HL-60 (cell line): Measurements from ENCODE around the gene LENEP.

ENCODE experiments used
- DNase-seq, 2 experiments: peaks; one replicate each; pipeline ENCODE4 v3.0.0-alpha.2; 2010 to 2020; ENCODE audit warnings: low read depth in 1 of 2, low spot score in 1 of 2
- H3K27ac ChIP-seq: fragments of 250-450 bp; sonication (Bioruptor Pico); replicated peaks from 2 replicates; pipeline ENCODE4 v1.5.1; 2020; ENCODE audit warnings: mild to moderate bottlenecking, moderate library complexity
- H3K27me3 ChIP-seq: fragments of 250-450 bp; sonication (Bioruptor Pico); 2 replicates; pipeline ENCODE4 v1.5.1; 2021; ENCODE audit warnings: mild to moderate bottlenecking, moderate library complexity; ENCODE audit not compliant: insufficient read depth, poor library complexity, severe bottlenecking
- H3K4me3 ChIP-seq: replicated peaks from 2 replicates; pipeline ENCODE4 v1.5.1; 2011; ENCODE audit warnings: mild to moderate bottlenecking, control low read depth, low read length; ENCODE audit not compliant: insufficient read depth
- GABPA ChIP-seq: IDR thresholded peaks from 2 replicates; pipeline ENCODE4 v1.6.1; 2012; ENCODE audit warnings: low read depth
- POLR2AphosphoS5 ChIP-seq: IDR thresholded peaks from 2 replicates; pipeline ENCODE4 v1.6.1; 2012; ENCODE audit warnings: low read depth
- SPI1 ChIP-seq: IDR thresholded peaks from 2 replicates; pipeline ENCODE4 v1.6.1; 2012; ENCODE audit warnings: low read depth, mild to moderate bottlenecking, borderline replicate concordance
- TF ChIP-seq, protein P1 (sequence below): IDR thresholded peaks from one replicate; pipeline ENCODE4 v1.5.1; 2011; ENCODE audit warnings: low read length, control low read depth, inconsistent platforms; ENCODE audit not compliant: insufficient read depth
- TF ChIP-seq, protein P2 (sequence below): IDR thresholded peaks from 2 replicates; pipeline ENCODE4 v1.6.1; 2012; ENCODE audit warnings: low read depth; ENCODE audit not compliant: insufficient replicate concordance

Gene LENEP

DNA sequence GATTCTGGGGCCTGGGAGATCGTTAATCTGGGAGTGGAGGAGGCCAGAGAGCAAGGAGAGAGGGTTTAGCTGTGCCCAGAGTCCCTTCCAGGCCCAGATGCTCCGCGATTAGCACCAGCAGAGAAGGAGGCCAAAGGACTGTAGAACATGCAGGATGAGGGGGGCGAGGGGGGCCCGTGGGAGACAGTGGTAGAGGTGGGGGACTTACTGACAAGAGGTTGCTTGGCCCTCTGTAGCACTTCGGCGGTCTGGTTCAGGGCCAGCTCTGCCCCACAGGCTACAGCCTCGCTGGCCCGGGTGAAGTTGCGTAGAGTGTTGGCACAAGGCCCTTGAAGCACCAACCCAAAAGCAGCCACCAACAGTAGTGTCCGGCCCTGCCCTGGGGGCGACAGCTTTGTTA is 39.5 kb downstream of the LENEP start:
- no peaks in the 10 kb centered on the region for H3K27me3 ChIP-seq
- TF ChIP-seq POLR2AphosphoS5 = no peak
- no peak for TF ChIP-seq SPI1
- TF ChIP-seq, protein P1, sequence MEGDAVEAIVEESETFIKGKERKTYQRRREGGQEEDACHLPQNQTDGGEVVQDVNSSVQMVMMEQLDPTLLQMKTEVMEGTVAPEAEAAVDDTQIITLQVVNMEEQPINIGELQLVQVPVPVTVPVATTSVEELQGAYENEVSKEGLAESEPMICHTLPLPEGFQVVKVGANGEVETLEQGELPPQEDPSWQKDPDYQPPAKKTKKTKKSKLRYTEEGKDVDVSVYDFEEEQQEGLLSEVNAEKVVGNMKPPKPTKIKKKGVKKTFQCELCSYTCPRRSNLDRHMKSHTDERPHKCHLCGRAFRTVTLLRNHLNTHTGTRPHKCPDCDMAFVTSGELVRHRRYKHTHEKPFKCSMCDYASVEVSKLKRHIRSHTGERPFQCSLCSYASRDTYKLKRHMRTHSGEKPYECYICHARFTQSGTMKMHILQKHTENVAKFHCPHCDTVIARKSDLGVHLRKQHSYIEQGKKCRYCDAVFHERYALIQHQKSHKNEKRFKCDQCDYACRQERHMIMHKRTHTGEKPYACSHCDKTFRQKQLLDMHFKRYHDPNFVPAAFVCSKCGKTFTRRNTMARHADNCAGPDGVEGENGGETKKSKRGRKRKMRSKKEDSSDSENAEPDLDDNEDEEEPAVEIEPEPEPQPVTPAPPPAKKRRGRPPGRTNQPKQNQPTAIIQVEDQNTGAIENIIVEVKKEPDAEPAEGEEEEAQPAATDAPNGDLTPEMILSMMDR = no peak
- no peak overlapping the region for H3K4me3 ChIP-seq
- no peak overlapping the region for H3K27ac ChIP-seq
- no peak for DNase-seq

DNA sequence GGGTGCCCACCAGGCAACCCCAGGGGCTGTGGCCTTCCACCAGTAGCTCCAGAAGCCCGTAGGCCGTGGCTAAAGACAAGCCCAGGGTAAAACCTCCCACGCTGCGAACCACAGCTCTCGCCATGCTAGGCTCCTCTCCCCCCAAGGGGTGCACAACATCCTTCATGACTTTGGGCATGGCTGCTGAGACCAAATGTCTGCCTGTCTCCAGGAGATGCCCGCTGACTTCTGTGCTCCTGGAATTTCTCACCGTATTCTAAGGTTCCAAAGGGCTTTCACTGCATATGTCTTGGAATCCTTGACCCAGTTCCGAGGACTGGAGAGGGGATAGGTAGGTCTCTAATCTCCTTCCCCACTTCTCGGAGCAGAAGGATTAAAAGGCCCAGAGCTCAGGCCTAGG is 40.1 kb downstream of the LENEP start, which contains the start of the genes DCST1 and DCST2:
DCST1 (plus strand) TSS at position 301 of the 400 bp plus-strand sequence. CDS start 213 bp downstream, outside the sequence.
DCST2 (minus strand) TSS at position 258 of the 400 bp plus-strand sequence; CDS start at position 178, 80 bp downstream.
- TF ChIP-seq, protein P2, sequence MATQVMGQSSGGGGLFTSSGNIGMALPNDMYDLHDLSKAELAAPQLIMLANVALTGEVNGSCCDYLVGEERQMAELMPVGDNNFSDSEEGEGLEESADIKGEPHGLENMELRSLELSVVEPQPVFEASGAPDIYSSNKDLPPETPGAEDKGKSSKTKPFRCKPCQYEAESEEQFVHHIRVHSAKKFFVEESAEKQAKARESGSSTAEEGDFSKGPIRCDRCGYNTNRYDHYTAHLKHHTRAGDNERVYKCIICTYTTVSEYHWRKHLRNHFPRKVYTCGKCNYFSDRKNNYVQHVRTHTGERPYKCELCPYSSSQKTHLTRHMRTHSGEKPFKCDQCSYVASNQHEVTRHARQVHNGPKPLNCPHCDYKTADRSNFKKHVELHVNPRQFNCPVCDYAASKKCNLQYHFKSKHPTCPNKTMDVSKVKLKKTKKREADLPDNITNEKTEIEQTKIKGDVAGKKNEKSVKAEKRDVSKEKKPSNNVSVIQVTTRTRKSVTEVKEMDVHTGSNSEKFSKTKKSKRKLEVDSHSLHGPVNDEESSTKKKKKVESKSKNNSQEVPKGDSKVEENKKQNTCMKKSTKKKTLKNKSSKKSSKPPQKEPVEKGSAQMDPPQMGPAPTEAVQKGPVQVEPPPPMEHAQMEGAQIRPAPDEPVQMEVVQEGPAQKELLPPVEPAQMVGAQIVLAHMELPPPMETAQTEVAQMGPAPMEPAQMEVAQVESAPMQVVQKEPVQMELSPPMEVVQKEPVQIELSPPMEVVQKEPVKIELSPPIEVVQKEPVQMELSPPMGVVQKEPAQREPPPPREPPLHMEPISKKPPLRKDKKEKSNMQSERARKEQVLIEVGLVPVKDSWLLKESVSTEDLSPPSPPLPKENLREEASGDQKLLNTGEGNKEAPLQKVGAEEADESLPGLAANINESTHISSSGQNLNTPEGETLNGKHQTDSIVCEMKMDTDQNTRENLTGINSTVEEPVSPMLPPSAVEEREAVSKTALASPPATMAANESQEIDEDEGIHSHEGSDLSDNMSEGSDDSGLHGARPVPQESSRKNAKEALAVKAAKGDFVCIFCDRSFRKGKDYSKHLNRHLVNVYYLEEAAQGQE = no peak
- H3K27me3 ChIP-seq = no peaks in the 10 kb centered on the region
- no peak within 1 kb of the TSS for H3K27ac ChIP-seq
- H3K4me3 ChIP-seq = no peak within 1 kb of the TSS
- no peak for DNase-seq

DNA sequence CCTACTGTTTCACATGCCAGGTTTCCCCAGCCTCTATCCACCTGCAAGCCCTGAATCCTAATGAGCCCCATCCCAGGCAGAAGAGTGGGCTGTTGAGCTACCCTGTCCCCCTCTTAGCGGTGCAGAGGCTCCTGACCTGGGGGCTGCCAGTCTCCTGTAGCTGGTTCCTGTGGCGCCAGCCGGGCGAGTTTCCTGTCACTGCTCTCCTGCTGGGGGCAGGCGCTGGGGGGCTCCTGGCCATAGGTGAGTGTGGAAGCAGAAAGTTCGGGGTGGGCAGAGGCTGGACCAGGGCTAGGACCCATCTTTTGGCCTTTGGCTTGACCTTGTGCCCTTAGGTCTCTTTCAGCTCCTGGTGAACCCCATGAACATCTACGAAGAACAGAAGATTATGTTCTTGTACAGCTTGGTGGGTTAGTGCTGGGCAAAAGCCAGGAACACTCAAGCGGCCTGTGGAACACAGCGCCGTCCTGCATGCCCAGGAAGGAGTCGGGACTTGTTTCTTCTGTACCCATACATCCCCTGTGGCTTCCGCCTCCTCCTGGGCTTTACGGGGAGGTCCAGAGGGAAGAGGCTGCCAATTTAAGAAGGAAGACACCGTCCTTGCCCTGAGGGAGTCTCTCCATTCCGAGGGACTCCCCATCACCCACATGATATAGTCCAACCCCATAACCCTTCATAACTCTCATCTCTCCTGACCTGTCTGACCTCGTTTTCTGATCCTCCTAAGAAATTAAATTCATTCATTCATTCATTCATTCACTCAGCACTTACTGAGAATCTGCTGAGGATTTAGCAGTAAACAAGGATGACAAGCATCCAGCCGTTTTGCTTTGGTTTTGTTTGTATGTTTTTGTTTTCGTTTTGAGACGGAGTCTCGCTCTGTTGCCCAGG is 41.2 kb downstream of the LENEP start:
- Histone ChIP-seq H3K27me3 (no peaks in the 10 kb centered on the region), H3K4me3 (no peak overlapping the region), H3K27ac (no peak overlapping the region)
- DNase-seq = no peak
- TF ChIP-seq SPI1 (no peak), POLR2AphosphoS5 (no peak), GABPA (no peak)
- TF ChIP-seq, protein P1 = no peak
- TF ChIP-seq, protein P2 = no peak

DNA sequence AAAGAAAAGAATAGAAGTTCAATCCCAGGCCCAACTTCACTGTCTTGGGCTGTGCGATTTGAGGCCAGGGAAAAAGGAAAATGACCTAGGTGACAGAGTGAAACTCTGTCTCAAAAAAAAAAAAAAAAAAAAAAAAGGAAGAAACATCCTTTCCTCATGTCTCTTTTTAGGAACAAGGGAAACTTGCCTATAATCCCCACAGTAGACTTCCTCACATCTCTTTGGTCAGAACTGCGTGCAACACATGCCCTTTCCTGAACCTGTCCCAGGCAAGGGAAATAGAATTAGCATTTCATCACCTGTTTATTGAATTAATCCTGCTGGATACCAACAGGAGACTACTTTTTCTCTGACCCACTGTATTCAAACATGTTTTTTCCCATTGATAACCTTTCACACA is 42.5 kb downstream of the LENEP start:
- no peaks in the 10 kb centered on the region for H3K27me3 ChIP-seq
- no peak for DNase-seq
- TF ChIP-seq, protein P1 = no peak
- no peak for TF ChIP-seq GABPA
- TF ChIP-seq SPI1 = peak; percentile 13; the same call in 1 of the 2 replicates
- TF ChIP-seq, protein P2 = no peak
- TF ChIP-seq POLR2AphosphoS5 = no peak
- no peak overlapping the region for H3K4me3 ChIP-seq
- H3K27ac ChIP-seq = no peak overlapping the region
